Gastrocnemius medialis (tissue), 4 donors: ENCODE results near the gene TYW1B.
"Not testable (repeated sequence)": the region's sequence is repeated elsewhere in the genome, so short reads cannot be mapped to it uniquely, and the experiment has no call there.

Experiments used
- POLR2A ChIP-seq, 2 donors: fragments of 450-650 bp; IDR thresholded peaks; one replicate each; pipeline ENCODE4 v1.6.1; 2017; ENCODE audit warnings: antibody characterized with exemption in 2 of 2, mild to moderate bottlenecking in 2 of 2, moderate library complexity in 2 of 2
- TF ChIP-seq, protein P1 (sequence below), 5 experiments: fragments of 450-650 bp in 3 of 5; fragments of 200-600 bp in 2 of 5; sonication (generic) in 2 of 5; IDR thresholded peaks in 4 of 5; conservative IDR thresholded peaks in 1 of 5; 1 replicate in 4 of 5; 2 replicates in 1 of 5; pipeline ENCODE4 v1.5.1; 2016 to 2019; ENCODE audit warnings: antibody characterized with exemption in 5 of 5, mild to moderate bottlenecking in 3 of 5, moderate library complexity in 3 of 5

DNA sequence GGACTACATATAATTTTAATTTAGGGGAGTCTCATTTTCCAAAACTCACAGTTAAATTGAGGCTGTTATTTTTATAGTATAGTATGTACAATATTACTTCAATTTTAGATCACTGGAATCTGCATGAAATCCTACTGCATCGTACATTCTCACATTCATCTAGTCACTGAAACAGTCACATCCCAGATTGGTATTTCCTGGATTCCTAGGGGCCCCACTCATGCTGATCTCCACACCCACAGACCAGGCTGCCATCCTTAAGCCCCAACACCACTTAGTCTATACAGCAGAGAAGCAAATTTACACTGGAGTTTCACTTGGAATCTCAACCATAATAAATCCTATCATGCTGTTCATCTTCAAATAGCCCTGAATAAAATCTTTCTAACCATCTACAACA is 26.4 kb downstream of the TYW1B start:
- TF ChIP-seq, protein P1, sequence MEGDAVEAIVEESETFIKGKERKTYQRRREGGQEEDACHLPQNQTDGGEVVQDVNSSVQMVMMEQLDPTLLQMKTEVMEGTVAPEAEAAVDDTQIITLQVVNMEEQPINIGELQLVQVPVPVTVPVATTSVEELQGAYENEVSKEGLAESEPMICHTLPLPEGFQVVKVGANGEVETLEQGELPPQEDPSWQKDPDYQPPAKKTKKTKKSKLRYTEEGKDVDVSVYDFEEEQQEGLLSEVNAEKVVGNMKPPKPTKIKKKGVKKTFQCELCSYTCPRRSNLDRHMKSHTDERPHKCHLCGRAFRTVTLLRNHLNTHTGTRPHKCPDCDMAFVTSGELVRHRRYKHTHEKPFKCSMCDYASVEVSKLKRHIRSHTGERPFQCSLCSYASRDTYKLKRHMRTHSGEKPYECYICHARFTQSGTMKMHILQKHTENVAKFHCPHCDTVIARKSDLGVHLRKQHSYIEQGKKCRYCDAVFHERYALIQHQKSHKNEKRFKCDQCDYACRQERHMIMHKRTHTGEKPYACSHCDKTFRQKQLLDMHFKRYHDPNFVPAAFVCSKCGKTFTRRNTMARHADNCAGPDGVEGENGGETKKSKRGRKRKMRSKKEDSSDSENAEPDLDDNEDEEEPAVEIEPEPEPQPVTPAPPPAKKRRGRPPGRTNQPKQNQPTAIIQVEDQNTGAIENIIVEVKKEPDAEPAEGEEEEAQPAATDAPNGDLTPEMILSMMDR (IDR thresholded peaks at IDR 0.05 in 4 of 5, conservative IDR thresholded peaks at IDR 0.05 in 1 of 5), result not testable (repeated sequence)
- not testable (repeated sequence) for TF ChIP-seq POLR2A (IDR thresholded peaks at IDR 0.05)
